Measurements from ENCODE around the gene TMEM45A.

DNA sequence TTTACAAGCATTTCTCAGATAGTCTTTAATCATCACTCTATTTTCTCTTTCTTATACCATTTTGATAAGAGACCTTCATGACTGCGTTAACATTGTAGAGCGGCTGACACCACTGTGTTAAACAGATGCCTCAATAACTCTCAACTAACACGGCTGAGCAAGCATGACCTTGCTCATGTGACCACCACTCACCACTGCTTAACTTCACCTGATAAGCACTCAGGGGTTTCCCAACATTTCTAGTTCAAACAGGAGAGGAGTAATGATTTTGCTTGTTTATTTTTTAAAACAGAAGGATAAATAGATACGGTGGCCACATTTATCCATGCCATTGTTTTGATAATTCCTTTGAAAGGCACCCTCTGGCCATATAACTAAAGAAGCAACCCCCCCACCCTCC lies 37.7 kb upstream of the TMEM45A start:
- no peak for TF ChIP-seq POLR2A (IDR thresholded peaks at IDR 0.05)
- TF ChIP-seq, protein P1, sequence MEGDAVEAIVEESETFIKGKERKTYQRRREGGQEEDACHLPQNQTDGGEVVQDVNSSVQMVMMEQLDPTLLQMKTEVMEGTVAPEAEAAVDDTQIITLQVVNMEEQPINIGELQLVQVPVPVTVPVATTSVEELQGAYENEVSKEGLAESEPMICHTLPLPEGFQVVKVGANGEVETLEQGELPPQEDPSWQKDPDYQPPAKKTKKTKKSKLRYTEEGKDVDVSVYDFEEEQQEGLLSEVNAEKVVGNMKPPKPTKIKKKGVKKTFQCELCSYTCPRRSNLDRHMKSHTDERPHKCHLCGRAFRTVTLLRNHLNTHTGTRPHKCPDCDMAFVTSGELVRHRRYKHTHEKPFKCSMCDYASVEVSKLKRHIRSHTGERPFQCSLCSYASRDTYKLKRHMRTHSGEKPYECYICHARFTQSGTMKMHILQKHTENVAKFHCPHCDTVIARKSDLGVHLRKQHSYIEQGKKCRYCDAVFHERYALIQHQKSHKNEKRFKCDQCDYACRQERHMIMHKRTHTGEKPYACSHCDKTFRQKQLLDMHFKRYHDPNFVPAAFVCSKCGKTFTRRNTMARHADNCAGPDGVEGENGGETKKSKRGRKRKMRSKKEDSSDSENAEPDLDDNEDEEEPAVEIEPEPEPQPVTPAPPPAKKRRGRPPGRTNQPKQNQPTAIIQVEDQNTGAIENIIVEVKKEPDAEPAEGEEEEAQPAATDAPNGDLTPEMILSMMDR (IDR thresholded peaks at IDR 0.05), result no peak

Measured in heart left ventricle (tissue), 13 donors.